Inflammatory macrophage (primary cell): ENCODE data around the gene DEAF1.

Experiments
- DNase-seq, 2 donors: peaks; one replicate each; pipeline ENCODE4 v3.0.0-alpha.2; 2020 to 2022

The DEAF1 gene

DNA sequence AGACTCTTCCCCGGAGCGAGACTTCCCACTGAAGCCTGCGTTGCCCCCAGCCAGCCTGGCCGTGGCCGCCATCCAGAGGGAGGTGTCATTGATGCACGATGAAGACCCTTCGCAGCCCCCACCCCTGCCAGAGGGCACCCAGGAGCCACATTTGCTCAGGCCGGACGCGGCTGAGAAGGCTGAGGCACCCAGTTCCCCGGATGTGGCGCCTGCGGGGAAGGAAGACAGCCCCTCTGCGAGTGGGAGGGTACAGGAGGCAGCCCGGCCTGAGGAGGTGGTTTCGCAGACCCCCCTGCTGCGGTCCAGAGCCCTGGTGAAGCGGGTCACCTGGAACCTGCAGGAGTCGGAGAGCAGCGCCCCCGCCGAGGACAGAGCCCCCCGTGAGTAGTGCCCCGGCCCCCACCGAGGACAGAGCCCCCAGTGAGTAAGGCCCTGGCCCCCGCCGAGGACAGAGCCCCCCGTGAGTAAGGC lies 85.6 kb downstream of the DEAF1 start:
- no peak for DNase-seq

DNA sequence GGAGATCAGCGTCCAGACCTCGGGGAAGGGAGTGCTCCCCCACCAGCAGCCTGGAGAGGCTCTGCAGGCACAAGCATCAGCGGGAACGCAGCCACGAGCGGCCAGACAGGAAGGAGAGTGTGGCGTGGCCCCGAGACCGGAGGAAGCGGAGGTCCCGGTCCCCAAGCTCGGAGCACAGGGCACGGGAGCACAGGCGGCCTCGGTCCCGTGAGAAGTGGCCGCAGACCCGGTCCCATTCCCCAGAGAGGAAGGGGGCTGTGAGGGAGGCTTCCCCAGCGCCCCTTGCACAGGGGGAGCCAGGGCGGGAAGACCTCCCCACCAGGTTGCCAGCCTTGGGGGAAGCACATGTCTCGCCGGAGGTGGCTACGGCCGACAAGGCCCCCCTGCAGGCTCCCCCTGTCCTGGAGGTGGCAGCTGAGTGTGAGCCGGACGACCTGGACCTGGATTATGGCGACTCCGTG lies 86.2 kb downstream of the DEAF1 start:
- no peak for DNase-seq

DNA sequence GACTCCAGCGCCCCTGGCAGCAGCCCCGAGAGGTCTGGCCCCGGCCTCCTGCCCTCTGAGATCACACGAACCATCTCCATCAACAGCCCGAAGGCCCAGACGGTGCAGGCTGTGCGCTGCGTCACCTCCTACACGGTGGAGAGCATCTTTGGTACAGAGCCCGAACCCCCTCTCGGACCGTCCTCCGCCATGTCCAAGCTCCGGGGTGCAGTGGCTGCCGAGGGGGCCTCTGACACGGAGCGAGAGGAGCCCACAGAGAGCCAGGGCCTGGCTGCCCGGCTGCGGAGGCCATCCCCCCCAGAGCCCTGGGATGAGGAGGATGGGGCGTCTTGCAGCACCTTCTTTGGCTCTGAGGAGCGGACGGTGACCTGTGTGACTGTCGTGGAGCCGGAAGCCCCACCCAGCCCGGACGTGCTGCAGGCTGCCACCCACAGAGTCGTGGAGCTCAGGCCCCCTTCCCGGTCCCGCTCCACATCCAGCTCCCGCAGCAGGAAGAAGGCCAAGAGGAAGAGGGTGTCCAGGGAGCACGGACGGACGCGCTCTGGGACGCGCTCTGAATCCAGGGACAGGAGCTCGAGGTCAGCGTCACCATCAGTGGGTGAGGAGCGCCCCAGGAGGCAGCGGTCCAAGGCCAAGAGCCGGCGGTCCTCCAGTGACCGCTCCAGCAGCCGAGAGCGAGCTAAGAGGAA lies 86.9 kb downstream of the DEAF1 start:
- no peak for DNase-seq

DNA sequence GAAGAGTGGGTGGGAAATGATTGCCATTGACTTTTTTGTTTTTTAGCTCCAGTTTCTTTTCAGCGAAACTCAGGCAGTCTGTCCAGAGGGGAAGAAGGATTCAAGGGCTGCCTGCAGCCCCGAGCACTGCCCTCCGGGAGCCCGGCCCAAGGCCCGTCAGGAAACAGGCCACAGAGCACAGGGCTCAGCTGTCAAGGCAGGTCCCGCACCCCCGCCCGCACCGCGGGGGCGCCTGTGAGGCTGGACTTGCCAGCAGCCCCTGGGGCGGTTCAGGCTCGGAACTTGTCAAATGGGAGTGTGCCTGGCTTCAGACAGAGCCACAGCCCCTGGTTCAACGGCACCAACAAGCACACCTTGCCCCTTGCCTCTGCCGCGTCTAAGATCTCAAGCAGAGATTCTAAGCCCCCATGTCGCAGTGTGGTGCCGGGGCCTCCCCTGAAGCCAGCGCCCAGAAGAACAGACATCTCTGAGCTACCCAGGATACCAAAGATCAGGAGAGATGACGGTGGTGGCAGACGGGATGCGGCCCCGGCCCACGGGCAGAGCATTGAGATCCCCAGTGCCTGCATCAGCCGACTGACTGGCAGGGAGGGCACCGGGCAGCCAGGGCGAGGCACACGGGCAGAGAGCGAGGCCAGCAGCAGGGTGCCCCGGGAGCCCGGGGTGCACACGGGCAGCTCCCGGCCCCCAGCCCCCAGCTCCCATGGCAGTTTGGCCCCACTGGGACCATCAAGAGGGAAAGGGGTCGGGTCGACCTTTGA lies 87.8 kb downstream of the DEAF1 start:
- DNase-seq: no peak

DNA sequence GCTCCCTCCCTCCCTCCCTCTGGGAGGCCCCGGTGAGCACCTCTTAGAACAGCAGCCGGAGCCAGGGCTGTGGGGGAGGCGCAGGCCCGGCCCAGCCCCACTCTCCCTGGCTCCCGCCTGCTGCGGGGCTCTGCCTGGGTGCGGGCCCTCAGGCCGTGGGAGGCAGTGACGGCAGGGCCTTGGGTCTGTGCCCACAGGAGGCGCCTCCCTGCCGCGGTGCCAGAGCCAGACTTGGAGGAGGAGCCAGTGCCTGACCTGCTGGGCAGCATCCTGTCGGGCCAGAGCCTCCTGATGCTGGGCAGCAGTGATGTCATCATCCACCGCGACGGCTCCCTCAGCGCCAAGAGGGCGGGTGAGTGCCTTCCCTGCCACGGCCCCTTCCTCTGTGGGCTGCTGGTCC lies 88.8 kb downstream of the DEAF1 start:
- DNase-seq: no peak

- no peak for DNase-seq
Observed at GRCh38 chr11:605286-606129, 89.5 kb downstream of the DEAF1 start.

DNA sequence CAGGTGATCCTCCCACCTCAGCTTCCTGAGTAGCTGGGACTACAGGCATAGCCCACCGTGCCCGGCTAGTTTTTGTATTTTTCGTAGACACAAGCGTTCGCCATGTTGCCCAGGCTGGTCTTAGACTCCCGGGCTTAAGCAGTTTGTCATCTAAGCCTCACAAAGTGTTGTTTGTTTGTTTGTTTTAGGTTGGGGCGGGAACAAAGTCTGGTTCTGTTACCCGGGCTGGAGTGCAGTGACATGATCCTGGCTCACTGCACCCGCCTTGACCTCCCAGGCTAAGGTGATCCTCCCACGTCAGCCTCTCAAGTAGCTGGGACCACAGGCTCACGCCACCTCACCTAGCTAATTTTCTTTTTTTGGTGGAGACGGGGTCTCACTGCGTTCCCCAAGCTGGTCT lies 91.9 kb downstream of the DEAF1 start:
- DNase-seq: no peak

DNA sequence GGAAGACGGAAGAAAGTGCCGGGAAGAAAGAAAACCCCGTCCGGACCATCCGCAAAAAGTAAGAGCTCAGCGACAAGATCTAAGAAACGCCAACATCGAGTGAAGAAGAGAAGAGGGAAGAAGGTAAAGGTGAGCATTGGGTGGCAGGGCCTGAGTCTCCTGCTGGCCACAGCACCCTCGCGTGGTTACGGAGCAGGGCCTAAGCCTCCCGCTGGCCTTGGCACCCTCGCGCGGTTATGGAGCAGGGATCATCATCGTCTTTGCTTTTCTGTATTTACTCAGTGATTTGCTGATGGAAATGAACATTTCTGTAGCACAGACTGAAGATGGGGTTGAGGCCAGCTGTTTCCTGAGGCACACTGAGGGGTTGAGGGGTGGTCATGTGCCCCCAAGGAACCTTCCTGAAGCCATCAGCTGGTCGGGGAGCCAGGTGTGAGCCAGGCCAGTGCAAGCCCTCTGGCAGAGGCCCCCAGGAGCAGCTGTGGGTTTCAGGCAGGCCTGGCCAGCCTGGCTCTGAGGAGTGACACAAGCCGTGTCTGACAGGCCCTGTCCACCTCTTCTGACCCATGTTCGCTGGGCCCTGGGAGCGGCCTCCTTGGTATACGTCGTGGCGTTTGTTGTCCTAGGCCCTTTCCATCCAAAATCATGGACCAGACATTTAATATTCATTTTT lies 93.3 kb downstream of the DEAF1 start:
- DNase-seq: no peak

GRCh38 chr11:598005-598680 lies 96.9 kb downstream of the DEAF1 start:
- no peak for DNase-seq

DNA sequence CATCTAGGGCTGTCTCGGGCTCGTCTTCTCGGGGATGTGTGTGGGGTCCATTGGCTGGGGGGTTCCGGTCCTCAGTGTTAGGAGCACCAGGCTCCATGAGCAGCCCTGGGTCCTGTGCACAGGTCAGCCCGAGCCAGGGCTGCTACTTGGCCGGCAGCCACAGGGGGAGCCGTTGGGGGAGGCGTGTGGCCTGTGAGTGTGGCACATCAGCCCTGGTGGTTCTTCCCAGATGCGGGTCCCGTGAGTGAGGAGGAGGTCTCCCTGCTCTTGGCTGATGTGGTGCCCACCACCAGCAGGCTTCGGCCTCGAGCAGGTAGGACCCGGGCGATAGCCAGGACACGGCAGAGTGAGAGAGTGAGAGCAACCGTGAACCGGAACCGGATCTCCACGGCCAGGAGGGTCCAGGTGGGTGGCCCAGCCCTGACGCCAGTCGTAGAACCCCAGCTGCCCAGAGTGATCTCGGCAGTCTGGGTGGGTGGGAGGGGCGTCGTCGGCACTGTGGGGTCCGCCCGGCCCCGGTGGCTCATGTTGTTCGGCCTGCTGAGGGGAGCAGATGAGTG lies 97.8 kb downstream of the DEAF1 start:
- DNase-seq: no peak

- no peak for DNase-seq
Observed at GRCh38 chr11:596374-596773, 98.6 kb downstream of the DEAF1 start.

- DNase-seq: no peak
Observed at GRCh38 chr11:595400-595799, 99.6 kb downstream of the DEAF1 start.
